Neural cell (in vitro differentiated cells): ENCODE data around the gene ACIN1.

Source experiments
- EP300 ChIP-seq: fragments of 450-650 bp; conservative IDR thresholded peaks from 2 replicates; pipeline ENCODE4 v1.6.1; 2014; ENCODE audit warnings: antibody characterized with exemption, mild to moderate bottlenecking, moderate library complexity; ENCODE audit not compliant: poor library complexity, severe bottlenecking
- EZH2 ChIP-seq: fragments of 200-600, 300-800 bp; shearing (Covaris generic), sonication (generic); IDR thresholded peaks from 2 replicates; pipeline ENCODE4 v1.6.1; 2014; ENCODE audit warnings: antibody characterized with exemption, low read length, borderline replicate concordance, mild to moderate bottlenecking; ENCODE audit not compliant: insufficient read depth, poor library complexity, severe bottlenecking
- MXI1 ChIP-seq: fragments of 450-650 bp; conservative IDR thresholded peaks from 2 replicates; pipeline ENCODE4 v1.6.1; 2014; ENCODE audit warnings: antibody characterized with exemption, mild to moderate bottlenecking; ENCODE audit not compliant: poor library complexity, severe bottlenecking
- POLR2AphosphoS5 ChIP-seq: IDR thresholded peaks from 2 replicates; pipeline ENCODE4 v1.6.1; 2012
- SMC3 ChIP-seq: fragments of 450-650 bp; conservative IDR thresholded peaks from 2 replicates; pipeline ENCODE4 v1.6.1; 2014; ENCODE audit warnings: antibody characterized with exemption, mild to moderate bottlenecking, moderate library complexity; ENCODE audit not compliant: poor library complexity
- TF ChIP-seq, protein P1 (sequence below): fragments of 450-650 bp; IDR thresholded peaks from 2 replicates; pipeline ENCODE4 v1.5.1; 2014; ENCODE audit warnings: antibody characterized with exemption, mild to moderate bottlenecking, moderate library complexity; ENCODE audit not compliant: poor library complexity, severe bottlenecking

DNA sequence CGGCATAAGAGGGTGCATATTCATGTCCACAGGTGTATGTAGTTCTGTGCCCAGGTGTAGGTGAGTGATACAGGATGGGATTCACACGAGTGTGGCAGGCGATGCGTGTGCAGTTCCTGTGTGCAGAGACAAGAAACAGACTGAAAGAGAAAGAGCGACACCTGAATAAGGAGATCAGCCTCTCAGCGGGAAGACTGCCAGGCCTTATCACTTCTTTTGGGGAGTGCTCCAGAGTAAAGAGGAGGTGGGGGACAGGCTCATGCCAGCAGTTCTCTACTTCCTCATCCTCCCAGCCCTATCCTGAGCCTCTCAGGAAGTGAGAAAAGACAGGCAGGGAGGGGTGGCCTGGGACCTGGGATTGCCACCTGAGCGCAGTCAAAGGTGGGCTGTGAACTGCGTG lies 50.1 kb downstream of the ACIN1 start:
- TF ChIP-seq POLR2AphosphoS5 (no peak), EP300 (no peak), SMC3 (no peak), EZH2 (no peak), MXI1 (no peak)
- TF ChIP-seq, protein P1, sequence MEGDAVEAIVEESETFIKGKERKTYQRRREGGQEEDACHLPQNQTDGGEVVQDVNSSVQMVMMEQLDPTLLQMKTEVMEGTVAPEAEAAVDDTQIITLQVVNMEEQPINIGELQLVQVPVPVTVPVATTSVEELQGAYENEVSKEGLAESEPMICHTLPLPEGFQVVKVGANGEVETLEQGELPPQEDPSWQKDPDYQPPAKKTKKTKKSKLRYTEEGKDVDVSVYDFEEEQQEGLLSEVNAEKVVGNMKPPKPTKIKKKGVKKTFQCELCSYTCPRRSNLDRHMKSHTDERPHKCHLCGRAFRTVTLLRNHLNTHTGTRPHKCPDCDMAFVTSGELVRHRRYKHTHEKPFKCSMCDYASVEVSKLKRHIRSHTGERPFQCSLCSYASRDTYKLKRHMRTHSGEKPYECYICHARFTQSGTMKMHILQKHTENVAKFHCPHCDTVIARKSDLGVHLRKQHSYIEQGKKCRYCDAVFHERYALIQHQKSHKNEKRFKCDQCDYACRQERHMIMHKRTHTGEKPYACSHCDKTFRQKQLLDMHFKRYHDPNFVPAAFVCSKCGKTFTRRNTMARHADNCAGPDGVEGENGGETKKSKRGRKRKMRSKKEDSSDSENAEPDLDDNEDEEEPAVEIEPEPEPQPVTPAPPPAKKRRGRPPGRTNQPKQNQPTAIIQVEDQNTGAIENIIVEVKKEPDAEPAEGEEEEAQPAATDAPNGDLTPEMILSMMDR, result no peak
